Activated CD4-positive, alpha-beta T cell treated with anti-CD3 and anti-CD28 coated beads, Interleukin-2, amount 50 U/mL, for 48 hours (primary cell): ENCODE data around the gene OR10A5.
"Not testable (repeated sequence)": the region's sequence is repeated elsewhere in the genome, so short reads cannot be mapped to it uniquely, and the experiment has no call there.

Experiments
- DNase-seq, 2 experiments: peaks; one replicate each; pipeline ENCODE4 v3.0.0-alpha.2; 2020

OR10A5 gene

DNA sequence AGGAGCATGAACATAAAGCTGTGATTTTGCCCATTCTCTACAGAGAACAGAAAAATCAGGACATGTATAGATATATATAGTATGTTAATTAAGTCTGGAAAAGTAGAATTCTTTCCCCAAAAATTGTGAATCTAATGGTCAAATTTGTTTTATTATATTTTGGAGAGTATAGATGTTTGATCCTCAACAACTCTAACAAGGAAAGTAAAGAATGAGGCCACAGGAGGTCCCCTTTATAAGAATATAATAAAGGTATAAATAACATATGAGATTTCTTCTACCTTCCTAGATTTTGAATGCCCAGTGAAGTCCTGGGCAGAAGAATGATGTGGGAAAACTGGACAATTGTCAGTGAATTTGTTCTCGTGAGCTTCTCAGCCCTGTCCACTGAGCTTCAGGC is 30.8 kb downstream of the OR10A5 start, which contains the start of gene OR10A4:
Gene OR10A4 (plus strand): TSS at position 301 of the 400 bp plus-strand sequence. CDS start 23 bp downstream, at position 324.
- DNase-seq, result no peak

DNA sequence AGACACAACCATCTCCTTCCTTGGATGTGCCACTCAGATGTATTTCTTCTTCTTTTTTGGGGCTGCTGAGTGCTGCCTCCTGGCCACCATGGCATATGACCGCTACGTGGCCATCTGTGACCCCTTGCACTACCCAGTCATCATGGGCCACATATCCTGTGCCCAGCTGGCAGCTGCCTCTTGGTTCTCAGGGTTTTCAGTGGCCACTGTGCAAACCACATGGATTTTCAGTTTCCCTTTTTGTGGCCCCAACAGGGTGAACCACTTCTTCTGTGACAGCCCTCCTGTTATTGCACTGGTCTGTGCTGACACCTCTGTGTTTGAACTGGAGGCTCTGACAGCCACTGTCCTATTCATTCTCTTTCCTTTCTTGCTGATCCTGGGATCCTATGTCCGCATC is 31.4 kb downstream of the OR10A5 start:
- no peak for DNase-seq

DNA sequence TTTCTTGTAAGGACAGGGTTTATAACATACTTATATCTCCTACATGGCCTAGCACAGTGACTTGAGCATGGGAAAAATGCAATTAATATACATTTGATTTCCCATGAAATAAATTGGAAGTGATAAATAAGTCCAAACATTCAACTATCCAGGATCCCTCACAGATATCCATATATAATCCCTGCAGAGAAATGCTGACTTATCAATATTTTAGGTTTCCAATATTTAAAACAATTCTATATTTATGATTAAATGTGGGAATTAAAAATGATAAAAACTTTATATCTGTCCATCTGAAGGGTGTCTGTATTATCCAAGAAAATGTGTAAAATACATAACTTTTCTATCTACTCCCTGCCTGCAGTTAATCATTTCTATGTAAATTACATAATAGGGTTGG is 37.3 kb downstream of the OR10A5 start:
- DNase-seq, result no peak

DNA sequence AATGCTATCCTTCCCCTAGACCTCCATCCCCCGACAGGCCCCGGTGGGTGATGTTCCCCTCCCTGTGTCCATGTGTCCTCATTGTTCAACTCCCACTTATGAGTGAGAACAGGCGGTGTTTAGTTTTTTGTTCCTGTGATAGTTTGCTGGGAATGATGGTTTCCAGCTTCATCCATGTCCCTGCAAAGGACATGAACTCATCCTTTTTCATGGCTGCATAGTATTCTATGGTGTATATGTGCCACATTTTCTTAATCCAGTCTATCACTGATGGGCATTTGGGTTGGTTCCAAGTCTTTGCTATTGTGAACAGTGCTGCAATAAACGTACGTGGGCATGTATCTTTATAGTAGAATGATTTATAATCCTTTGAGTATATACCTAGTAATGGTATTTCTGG is 42.2 kb downstream of the OR10A5 start:
- DNase-seq, result not testable (repeated sequence)

DNA sequence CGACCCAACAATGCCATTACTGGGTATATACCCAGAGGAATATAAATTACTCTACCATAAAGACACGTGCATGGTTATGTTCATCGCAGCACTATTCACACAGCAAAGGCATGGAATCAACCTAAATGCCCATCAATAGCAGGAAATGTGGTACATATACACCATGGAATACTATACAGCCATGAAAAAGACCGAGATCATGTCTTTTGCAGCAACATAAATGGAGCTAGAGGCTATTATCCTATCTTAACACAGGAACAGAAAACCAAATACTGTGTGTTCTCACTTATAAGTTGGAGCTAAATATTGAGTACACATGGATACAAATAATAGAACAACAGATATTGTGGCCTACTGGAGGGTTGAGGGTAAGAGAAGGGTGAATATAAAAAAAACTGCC is 43.3 kb downstream of the OR10A5 start:
- DNase-seq, result no peak

DNA sequence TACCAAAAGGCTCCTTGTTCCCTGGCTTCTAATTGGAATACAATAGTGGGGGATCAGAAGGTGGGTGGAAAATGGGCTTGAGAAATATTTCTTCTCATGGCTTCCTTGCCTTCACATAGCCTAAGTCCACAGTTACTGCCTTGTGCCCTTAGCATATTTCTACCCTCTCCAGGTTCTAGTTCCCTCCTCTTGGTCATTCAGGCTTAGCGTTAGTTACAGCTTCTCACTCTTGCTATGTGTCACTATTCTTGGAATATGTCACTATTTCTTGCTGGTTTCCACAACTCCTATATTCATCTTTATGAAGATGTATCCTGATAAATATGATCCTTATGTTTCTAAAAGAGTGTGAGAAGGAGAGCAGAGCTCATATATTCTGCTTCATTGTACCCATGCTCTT is 44.4 kb downstream of the OR10A5 start:
- DNase-seq, result no peak

DNA sequence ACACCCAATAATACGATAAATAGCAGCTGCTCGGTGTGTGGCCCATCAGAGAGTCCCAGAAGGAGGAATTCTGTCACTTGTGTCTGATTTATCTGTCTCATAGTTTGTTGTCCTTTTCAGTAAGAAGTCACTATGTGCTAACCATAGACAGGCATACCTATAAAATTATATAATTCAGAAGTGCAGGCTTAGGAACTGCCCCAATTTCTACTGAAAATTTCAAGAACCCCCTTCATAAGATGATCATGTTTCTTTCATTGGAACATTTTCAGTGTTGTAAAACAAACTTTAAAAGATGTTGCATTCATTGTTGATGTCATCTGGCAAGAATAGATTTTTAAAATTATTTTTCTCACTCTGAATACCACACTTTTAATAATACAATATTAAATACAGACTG is 46.9 kb downstream of the OR10A5 start, which contains the start of gene OR2D2:
Gene OR2D2 (minus strand): TSS at position 101 of the 400 bp plus-strand sequence. CDS start 0 bp downstream, at position 101.
- no peak for DNase-seq

DNA sequence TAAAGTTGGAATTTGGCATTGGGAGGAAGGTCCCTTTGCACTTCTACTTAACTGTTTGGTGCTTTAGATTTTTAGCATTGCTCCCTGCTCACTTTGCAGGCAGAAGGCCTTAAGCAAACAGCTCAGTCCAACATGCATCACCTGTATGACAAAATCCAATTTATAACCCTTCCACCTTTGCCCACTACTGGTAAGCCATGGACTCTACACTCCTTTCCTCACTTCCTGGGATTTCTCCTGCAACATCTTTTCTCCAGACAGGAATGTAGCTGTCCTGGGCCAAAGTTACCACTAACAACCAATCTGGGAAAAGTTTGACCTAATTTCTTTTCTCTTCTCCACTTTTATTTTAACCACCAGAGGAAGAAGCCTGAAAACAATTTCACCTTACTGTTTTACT is 48.6 kb downstream of the OR10A5 start:
- no peak for DNase-seq

DNA sequence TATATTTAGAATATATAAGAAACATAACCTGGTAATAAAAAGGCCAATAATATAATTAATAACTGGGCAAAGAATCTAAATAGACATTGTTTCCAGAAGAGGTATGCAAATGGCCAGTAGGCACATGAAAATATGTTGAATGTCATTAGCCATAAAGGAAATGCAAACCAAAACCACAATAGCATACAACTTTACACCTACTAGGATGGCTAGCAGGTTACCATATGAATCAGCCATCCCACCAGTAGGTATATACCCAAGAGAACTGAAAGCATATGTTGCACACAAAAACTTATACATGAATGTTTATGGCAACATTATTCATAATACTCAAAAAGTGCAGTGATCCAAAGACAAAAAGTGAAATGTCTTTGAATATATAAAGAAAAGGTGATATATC is 49.5 kb downstream of the OR10A5 start:
- no peak for DNase-seq
